Cardiac muscle cell (in vitro differentiated cells and primary cell): ENCODE results near the gene WARS2. TPM values are rescaled to one million over a fixed set of nuclear protein-coding genes. Genes with fewer than 3 reads are reported as not detected.

Source experiments
- DNase-seq, 2 donors: peaks; one replicate each; pipeline versions ENCODE4 v3.0.0 to v3.0.0-alpha.2; 2010 to 2017; ENCODE audit warnings: low read depth in 1 of 2, low spot score in 1 of 2
- H3K27ac ChIP-seq: fragments of 200-600 bp; sonication (generic); 2 replicates; pipeline ENCODE4 v1.5.1; 2016
- H3K27me3 ChIP-seq: fragments of 200-600 bp; sonication (generic); 2 replicates; pipeline ENCODE4 v1.6.0; 2016; ENCODE audit warnings: control low read depth
- H3K36me3 ChIP-seq: fragments of 200-600 bp; sonication (generic); 2 replicates; pipeline ENCODE4 v1.5.1; 2016; ENCODE audit warnings: control low read depth
- H3K4me1 ChIP-seq: fragments of 200-600 bp; sonication (generic); 2 replicates; pipeline ENCODE4 v1.8.1; 2017; ENCODE audit warnings: low read depth, mild to moderate bottlenecking, mixed run types
- H3K4me3 ChIP-seq: fragments of 200-600 bp; sonication (generic); 2 replicates; pipeline ENCODE4 v1.5.1; 2016; ENCODE audit warnings: mild to moderate bottlenecking
- H3K9me3 ChIP-seq: fragments of 200-600 bp; sonication (generic); 2 replicates; pipeline ENCODE4 v1.5.1; 2017; ENCODE audit warnings: low read depth, mild to moderate bottlenecking, control low read depth
- CTCF ChIP-seq: IDR thresholded peaks from 2 replicates; pipeline ENCODE4 v1.5.1; 2012; ENCODE audit warnings: low read depth, mild to moderate bottlenecking, low read length
- polyA plus RNA-seq: library from polyadenylated mRNA; unstranded; fragments of >200 nt; fragmentation: Nextera tagmentation; extraction: Ambion mirVana; gene quantifications from 2 replicates; pipeline ENCODE4 v1.2.1, GENCODE V29; 2016
- total RNA-seq: library from RNA; depleted of rRNA; stranded (reverse); fragments of >200 nt; gene quantifications from 2 replicates; pipeline ENCODE4 v1.2.3, GENCODE V29; 2016

Gene WARS2
- total and polyA plus RNA-seq, 2 experiments from 2014 or later = 10.9 to 13.1 TPM

GRCh38 chr1:119009312-119009655 is 131.2 kb downstream of the WARS2 start:
- H3K4me1 ChIP-seq = no peaks in the 10 kb centered on the region
- DNase-seq = no peak
- H3K4me3 ChIP-seq = no peak overlapping the region
- H3K27me3 ChIP-seq = peaks cover 80% of the 10 kb centered on the region
- no peak for TF ChIP-seq CTCF
- H3K9me3 ChIP-seq = no peaks in the 10 kb centered on the region
- H3K27ac ChIP-seq = no peak overlapping the region
- H3K36me3 ChIP-seq = no peaks in the 10 kb centered on the region

GRCh38 chr1:119008483-119009311 is 131.8 kb downstream of the WARS2 start:
- Histone ChIP-seq H3K36me3 (no peaks in the 10 kb centered on the region), H3K4me1 (no peaks in the 10 kb centered on the region), H3K4me3 (peak overlapping the region; percentile 26), H3K9me3 (no peaks in the 10 kb centered on the region), H3K27me3 (peaks cover 86% of the 10 kb centered on the region), H3K27ac (no peak overlapping the region)
- peak; percentile 64 to 81 for DNase-seq
- peak; percentile 59 for TF ChIP-seq CTCF

DNA sequence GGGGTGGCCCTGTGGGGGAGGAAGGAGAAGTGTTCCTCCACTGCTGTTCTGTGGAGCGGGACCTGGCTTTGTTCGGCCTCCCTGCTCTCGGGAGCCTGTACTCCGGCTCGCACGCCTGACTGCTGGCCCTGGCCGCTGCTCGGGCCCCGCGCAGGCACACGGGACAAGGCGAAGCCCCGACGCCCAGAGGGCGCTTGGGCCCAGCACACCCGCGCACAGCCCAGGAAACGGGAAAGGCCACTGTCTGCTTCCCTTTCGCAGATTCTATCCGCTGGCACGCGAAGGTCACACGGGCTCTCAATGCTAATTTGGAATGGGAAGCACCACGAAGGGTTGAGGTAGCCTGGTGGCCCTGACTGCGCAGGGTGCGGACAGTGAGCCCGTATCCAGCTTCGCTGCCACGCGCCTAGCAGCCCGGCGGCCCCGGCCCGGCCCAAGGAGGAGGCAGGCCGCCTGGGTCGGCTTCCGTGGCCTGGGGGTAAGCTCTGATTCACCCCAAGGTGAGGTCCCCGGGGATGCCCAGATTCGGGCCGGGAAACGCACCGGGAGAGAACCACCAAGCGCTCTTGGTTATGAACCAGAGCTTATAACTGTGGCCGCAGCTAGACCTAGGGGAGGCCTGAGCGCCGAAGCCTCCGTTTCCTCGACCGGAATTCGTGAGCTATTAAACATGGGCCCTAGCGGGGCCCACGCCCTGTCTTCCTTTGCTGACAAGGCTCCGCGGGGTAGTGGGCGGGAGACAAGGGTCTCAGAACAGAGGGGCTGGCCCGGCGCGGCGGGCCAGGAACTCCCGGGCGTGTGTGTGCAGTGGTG is 132.6 kb downstream of the WARS2 start:
- Histone ChIP-seq H3K4me1 (no peaks in the 10 kb centered on the region), H3K36me3 (no peaks in the 10 kb centered on the region), H3K4me3 (peak overlapping the region; percentile 26), H3K27ac (no peak overlapping the region), H3K27me3 (peaks cover 94% of the 10 kb centered on the region), H3K9me3 (no peaks in the 10 kb centered on the region)
- TF ChIP-seq CTCF = no peak
- peak in 1 of 2 donors; percentile 19 for DNase-seq

- Histone ChIP-seq H3K4me1 (no peaks in the 10 kb centered on the region), H3K36me3 (no peaks in the 10 kb centered on the region), H3K27ac (no peak overlapping the region), H3K4me3 (no peak overlapping the region), H3K27me3 (peaks cover 99% of the 10 kb centered on the region), H3K9me3 (no peaks in the 10 kb centered on the region)
- no peak for DNase-seq
- TF ChIP-seq CTCF = no peak
These were observed 133.1 kb downstream of the WARS2 start for GRCh38 chr1:119007339-119007669.

- H3K27ac ChIP-seq = no peak overlapping the region
- no peaks in the 10 kb centered on the region for H3K36me3 ChIP-seq
- no peak overlapping the region for H3K4me3 ChIP-seq
- no peak for TF ChIP-seq CTCF
- H3K4me1 ChIP-seq = no peaks in the 10 kb centered on the region
- peaks cover 100% of the 10 kb centered on the region for H3K27me3 ChIP-seq
- peak in 1 of 2 donors; percentile 26 for DNase-seq
- H3K9me3 ChIP-seq = no peaks in the 10 kb centered on the region
These were observed 133.8 kb downstream of the WARS2 start for GRCh38 chr1:119006406-119007279.
